ENCODE data around the gene DCBLD2. TPM values are rescaled to one million over a fixed set of nuclear protein-coding genes. Genes with fewer than 3 reads are reported as not detected.

The DCBLD2 gene
- total and polyA plus RNA-seq, 4 donors, result 25.0 to 42.3 (median 29.5) TPM

DNA sequence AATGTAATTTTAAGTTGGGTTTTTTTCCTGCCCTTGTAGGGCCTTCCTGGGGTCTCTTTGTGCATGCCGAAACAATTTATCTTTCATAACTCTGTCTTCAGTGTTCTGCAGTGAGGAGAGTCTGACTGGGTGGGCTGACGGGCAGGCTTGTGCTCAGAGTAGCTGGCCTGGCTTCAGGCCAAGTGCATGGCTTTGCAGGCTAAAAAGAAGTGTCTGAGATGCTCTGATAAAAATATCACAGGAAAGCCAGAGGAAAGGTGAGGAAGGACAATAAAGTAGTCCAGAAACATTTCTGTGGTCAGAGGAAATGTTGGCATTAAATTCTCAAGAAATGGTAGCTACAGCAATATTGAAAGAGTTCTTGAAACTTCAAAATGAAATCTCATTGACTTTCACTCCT lies 112.8 kb downstream of the DCBLD2 start:
- DNase-seq (ENCODE audit: low read depth in 4 of 6, low spot score in 6 of 6), result peak in 2 of 6 donors; percentile 52 to 55
- WGBS (ENCODE audit: insufficient coverage), result 21% methylated on average over 2 of the region's 2 CpGs
- Histone ChIP-seq H3K27ac (ENCODE audit: low read depth, low read length) (no peak overlapping the region), H3K9me3 (ENCODE audit: control insufficient read depth, insufficient read depth, low read length) (no peaks in the 10 kb centered on the region), H3K4me3 (ENCODE audit: low read depth, low read length) (no peak overlapping the region), H3K4me1 (ENCODE audit: control insufficient read depth, insufficient read depth, low read length) (no peaks in the 10 kb centered on the region), H3K27me3 (ENCODE audit: control insufficient read depth, insufficient read depth, low read length) (no peaks in the 10 kb centered on the region), H3K36me3 (ENCODE audit: control insufficient read depth, insufficient read depth, low read length) (no peaks in the 10 kb centered on the region)

DNA sequence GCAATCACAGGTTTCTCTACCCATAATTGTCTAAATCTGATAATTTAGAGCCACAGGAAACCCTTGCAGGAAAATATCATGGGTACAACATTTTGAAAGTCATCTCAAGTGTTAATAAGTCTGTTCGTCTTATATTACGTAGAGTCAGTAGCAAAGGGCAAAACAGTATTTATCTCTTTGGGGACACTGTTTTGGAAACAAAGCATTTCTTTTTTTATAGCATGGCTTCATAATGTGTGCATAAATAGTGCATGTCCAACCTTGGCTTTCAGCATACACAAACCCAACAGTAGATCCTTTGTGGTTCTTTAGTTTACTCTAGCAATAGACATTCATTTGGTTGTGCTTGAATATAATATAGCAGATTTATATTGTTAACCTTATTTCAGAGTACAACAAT lies 114.3 kb downstream of the DCBLD2 start:
- no peaks in the 10 kb centered on the region for H3K4me1 ChIP-seq (ENCODE audit: control insufficient read depth, insufficient read depth, low read length)
- no CpG with 5 or more reads among the region's 2 CpGs for WGBS (ENCODE audit: insufficient coverage)
- H3K36me3 ChIP-seq (ENCODE audit: control insufficient read depth, insufficient read depth, low read length), result no peaks in the 10 kb centered on the region
- H3K27ac ChIP-seq (ENCODE audit: low read depth, low read length), result no peak overlapping the region
- H3K4me3 ChIP-seq (ENCODE audit: low read depth, low read length), result no peak overlapping the region
- no peaks in the 10 kb centered on the region for H3K9me3 ChIP-seq (ENCODE audit: control insufficient read depth, insufficient read depth, low read length)
- no peak for DNase-seq (ENCODE audit: low read depth in 4 of 6, low spot score in 6 of 6)
- H3K27me3 ChIP-seq (ENCODE audit: control insufficient read depth, insufficient read depth, low read length), result no peaks in the 10 kb centered on the region

- H3K27ac ChIP-seq (ENCODE audit: low read depth, low read length), result no peak overlapping the region
- no peak for DNase-seq (ENCODE audit: low read depth in 4 of 6, low spot score in 6 of 6)
- H3K9me3 ChIP-seq (ENCODE audit: control insufficient read depth, insufficient read depth, low read length), result no peaks in the 10 kb centered on the region
- 88% methylated on average over 4 of the region's 4 CpGs for WGBS (ENCODE audit: insufficient coverage)
- H3K4me1 ChIP-seq (ENCODE audit: control insufficient read depth, insufficient read depth, low read length), result peaks cover 1% of the 10 kb centered on the region
- H3K4me3 ChIP-seq (ENCODE audit: low read depth, low read length), result no peak overlapping the region
- H3K36me3 ChIP-seq (ENCODE audit: control insufficient read depth, insufficient read depth, low read length), result no peaks in the 10 kb centered on the region
- no peaks in the 10 kb centered on the region for H3K27me3 ChIP-seq (ENCODE audit: control insufficient read depth, insufficient read depth, low read length)
Observed at GRCh38 chr3:98786364-98787006, 115.0 kb downstream of the DCBLD2 start.

GRCh38 chr3:98784666-98785600 lies 116.6 kb downstream of the DCBLD2 start:
- no peaks in the 10 kb centered on the region for H3K9me3 ChIP-seq (ENCODE audit: control insufficient read depth, insufficient read depth, low read length)
- no peak overlapping the region for H3K27ac ChIP-seq (ENCODE audit: low read depth, low read length)
- DNase-seq (ENCODE audit: low read depth in 4 of 6, low spot score in 6 of 6), result no peak
- peaks cover 3% of the 10 kb centered on the region for H3K4me1 ChIP-seq (ENCODE audit: control insufficient read depth, insufficient read depth, low read length)
- no CpG with 5 or more reads among the region's 3 CpGs for WGBS (ENCODE audit: insufficient coverage)
- H3K4me3 ChIP-seq (ENCODE audit: low read depth, low read length), result no peak overlapping the region
- H3K36me3 ChIP-seq (ENCODE audit: control insufficient read depth, insufficient read depth, low read length), result no peaks in the 10 kb centered on the region
- no peaks in the 10 kb centered on the region for H3K27me3 ChIP-seq (ENCODE audit: control insufficient read depth, insufficient read depth, low read length)

DNA sequence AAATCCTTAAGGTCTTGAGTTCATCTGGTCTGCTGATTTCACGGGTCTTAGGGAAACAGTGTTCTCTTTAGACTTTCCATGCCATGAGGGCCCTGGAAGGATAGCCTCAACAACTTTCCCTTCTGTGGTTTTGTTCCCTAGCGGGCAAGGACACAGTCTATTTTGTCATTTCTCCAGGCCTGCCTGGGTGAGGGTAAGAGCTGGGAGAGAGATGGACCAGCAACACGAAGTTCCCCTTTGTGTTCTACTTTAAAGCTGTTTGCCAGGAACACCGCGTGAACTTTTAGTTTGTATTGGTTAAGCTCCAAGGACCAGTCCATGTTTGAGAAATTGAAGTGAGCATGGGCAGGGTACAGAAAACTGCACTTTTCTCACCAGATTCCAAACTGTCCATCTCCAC lies 117.5 kb downstream of the DCBLD2 start:
- 50% methylated on average over 2 of the region's 5 CpGs for WGBS (ENCODE audit: insufficient coverage)
- H3K9me3 ChIP-seq (ENCODE audit: control insufficient read depth, insufficient read depth, low read length), result no peaks in the 10 kb centered on the region
- no peak overlapping the region for H3K4me3 ChIP-seq (ENCODE audit: low read depth, low read length)
- H3K36me3 ChIP-seq (ENCODE audit: control insufficient read depth, insufficient read depth, low read length), result no peaks in the 10 kb centered on the region
- no peak for DNase-seq (ENCODE audit: low read depth in 4 of 6, low spot score in 6 of 6)
- H3K4me1 ChIP-seq (ENCODE audit: control insufficient read depth, insufficient read depth, low read length), result peaks cover 3% of the 10 kb centered on the region
- no peak overlapping the region for H3K27ac ChIP-seq (ENCODE audit: low read depth, low read length)
- H3K27me3 ChIP-seq (ENCODE audit: control insufficient read depth, insufficient read depth, low read length), result no peaks in the 10 kb centered on the region

GRCh38 chr3:98782824-98783500 lies 118.5 kb downstream of the DCBLD2 start:
- Histone ChIP-seq H3K27ac (ENCODE audit: low read depth, low read length) (no peak overlapping the region), H3K9me3 (ENCODE audit: control insufficient read depth, insufficient read depth, low read length) (no peaks in the 10 kb centered on the region), H3K36me3 (ENCODE audit: control insufficient read depth, insufficient read depth, low read length) (no peaks in the 10 kb centered on the region), H3K4me3 (ENCODE audit: low read depth, low read length) (no peak overlapping the region), H3K4me1 (ENCODE audit: control insufficient read depth, insufficient read depth, low read length) (peaks cover 3% of the 10 kb centered on the region), H3K27me3 (ENCODE audit: control insufficient read depth, insufficient read depth, low read length) (no peaks in the 10 kb centered on the region)
- 83% methylated on average over 8 of the region's 8 CpGs for WGBS (ENCODE audit: insufficient coverage)
- no peak for DNase-seq (ENCODE audit: low read depth in 4 of 6, low spot score in 6 of 6)

DNA sequence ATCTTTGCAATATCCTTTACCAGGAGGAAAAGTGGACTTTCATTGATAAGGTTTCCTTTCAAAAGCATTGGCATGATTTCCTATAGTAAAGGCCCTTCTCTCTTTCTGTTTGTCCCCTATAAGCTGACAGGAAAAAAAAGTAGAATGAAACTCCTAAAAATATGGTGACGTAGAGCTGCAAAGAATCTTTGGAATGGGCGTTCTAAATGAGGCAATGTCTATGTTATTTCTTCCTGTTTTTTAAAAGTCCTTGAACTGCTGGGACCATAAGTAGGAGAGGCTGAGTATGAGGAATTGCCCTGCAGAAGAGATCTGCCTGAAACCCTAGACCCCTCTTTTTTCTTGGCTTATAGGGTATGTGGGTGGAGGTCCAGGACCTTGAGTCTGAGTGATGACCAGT lies 121.2 kb downstream of the DCBLD2 start:
- no peaks in the 10 kb centered on the region for H3K36me3 ChIP-seq (ENCODE audit: control insufficient read depth, insufficient read depth, low read length)
- peak overlapping the region; percentile 87 for H3K27ac ChIP-seq (ENCODE audit: low read depth, low read length)
- no peak for DNase-seq (ENCODE audit: low read depth in 4 of 6, low spot score in 6 of 6)
- H3K4me3 ChIP-seq (ENCODE audit: low read depth, low read length), result no peak overlapping the region
- WGBS (ENCODE audit: insufficient coverage), result no CpG with 5 or more reads among the region's 2 CpGs
- H3K27me3 ChIP-seq (ENCODE audit: control insufficient read depth, insufficient read depth, low read length), result no peaks in the 10 kb centered on the region
- H3K4me1 ChIP-seq (ENCODE audit: control insufficient read depth, insufficient read depth, low read length), result peaks cover 3% of the 10 kb centered on the region
- no peaks in the 10 kb centered on the region for H3K9me3 ChIP-seq (ENCODE audit: control insufficient read depth, insufficient read depth, low read length)

DNA sequence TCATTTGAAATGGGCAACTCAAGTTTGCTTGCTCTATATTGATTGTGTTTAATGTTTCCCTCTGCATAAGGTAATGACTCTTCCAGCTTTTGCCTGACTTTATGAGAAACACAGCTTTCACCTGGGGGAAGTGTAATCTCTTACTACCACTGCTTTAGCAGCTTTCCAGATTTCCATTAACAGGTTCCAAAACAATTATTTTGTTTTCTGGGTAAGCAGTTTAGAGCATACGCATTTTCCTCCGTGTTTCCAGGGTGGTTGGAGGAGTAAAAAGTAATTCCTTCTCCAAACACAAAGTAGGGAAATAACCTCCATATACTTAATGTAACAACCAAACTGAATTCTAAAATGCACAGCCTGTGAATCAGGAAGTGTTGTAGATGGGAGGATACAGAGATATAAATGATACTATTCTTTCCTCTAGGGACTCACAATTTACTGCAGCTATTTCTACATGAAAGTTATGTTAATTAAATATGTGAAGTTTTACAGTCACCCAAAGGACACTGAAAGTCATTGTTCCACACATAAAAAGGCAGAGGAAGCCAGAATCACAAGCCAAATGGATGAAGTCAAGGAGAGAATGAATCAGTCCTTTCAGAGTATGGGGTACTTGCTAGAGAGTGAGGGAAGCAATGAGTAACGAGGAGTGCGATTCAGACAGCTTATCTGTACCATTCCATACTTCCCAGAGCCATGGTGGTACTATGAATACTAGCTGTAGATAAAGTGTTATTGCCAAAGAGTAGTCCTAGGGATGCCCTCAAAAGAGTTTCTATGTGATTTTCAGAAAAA lies 121.8 kb downstream of the DCBLD2 start:
- Histone ChIP-seq H3K4me1 (ENCODE audit: control insufficient read depth, insufficient read depth, low read length) (peaks cover 3% of the 10 kb centered on the region), H3K27ac (ENCODE audit: low read depth, low read length) (peak overlapping the region; percentile 87), H3K36me3 (ENCODE audit: control insufficient read depth, insufficient read depth, low read length) (no peaks in the 10 kb centered on the region), H3K9me3 (ENCODE audit: control insufficient read depth, insufficient read depth, low read length) (no peaks in the 10 kb centered on the region), H3K27me3 (ENCODE audit: control insufficient read depth, insufficient read depth, low read length) (no peaks in the 10 kb centered on the region), H3K4me3 (ENCODE audit: low read depth, low read length) (no peak overlapping the region)
- no CpG with 5 or more reads among the region's 4 CpGs for WGBS (ENCODE audit: insufficient coverage)
- DNase-seq (ENCODE audit: low read depth in 4 of 6, low spot score in 6 of 6), result peak in 4 of 6 donors; percentile 12 to 75 (median 50)

DNA sequence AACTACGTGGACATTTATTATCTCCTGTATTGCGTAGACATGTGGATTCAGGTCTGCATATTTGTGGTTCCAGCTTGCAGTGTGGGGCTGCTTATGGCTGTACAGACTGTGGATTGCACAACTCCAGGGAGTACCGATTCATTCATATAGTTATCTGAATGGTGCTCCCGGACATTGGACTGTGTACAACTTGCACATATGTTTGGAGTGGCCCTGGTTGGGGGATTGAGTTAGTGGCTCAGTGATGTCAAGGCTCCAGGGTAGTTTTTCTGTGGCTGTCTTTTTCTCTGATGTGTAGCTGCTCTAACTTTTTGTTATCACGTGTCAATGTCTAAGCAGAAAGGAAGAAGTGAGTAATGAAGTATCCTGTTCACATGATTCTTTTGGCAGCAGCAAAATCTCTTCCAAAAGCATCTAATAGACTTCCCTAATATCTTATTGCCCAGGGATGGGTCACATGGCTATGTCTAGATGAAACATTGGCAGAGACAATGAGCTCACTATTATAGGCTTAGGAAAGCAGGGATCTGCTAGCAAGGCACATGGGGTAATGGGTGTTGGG lies 122.6 kb downstream of the DCBLD2 start:
- WGBS (ENCODE audit: insufficient coverage), result 88% methylated on average over 4 of the region's 5 CpGs

More for the DNA sequence above, 122.6 kb downstream of the DCBLD2 start:
- Histone ChIP-seq H3K27ac (ENCODE audit: low read depth, low read length) (peak overlapping the region; percentile 87), H3K27me3 (ENCODE audit: control insufficient read depth, insufficient read depth, low read length) (no peaks in the 10 kb centered on the region), H3K9me3 (ENCODE audit: control insufficient read depth, insufficient read depth, low read length) (no peaks in the 10 kb centered on the region), H3K36me3 (ENCODE audit: control insufficient read depth, insufficient read depth, low read length) (no peaks in the 10 kb centered on the region), H3K4me3 (ENCODE audit: low read depth, low read length) (no peak overlapping the region), H3K4me1 (ENCODE audit: control insufficient read depth, insufficient read depth, low read length) (peaks cover 3% of the 10 kb centered on the region)
- no peak for DNase-seq (ENCODE audit: low read depth in 4 of 6, low spot score in 6 of 6)

Data from spinal cord (tissue), 10 donors.